ENCODE results near the gene PHC2.

DNA sequence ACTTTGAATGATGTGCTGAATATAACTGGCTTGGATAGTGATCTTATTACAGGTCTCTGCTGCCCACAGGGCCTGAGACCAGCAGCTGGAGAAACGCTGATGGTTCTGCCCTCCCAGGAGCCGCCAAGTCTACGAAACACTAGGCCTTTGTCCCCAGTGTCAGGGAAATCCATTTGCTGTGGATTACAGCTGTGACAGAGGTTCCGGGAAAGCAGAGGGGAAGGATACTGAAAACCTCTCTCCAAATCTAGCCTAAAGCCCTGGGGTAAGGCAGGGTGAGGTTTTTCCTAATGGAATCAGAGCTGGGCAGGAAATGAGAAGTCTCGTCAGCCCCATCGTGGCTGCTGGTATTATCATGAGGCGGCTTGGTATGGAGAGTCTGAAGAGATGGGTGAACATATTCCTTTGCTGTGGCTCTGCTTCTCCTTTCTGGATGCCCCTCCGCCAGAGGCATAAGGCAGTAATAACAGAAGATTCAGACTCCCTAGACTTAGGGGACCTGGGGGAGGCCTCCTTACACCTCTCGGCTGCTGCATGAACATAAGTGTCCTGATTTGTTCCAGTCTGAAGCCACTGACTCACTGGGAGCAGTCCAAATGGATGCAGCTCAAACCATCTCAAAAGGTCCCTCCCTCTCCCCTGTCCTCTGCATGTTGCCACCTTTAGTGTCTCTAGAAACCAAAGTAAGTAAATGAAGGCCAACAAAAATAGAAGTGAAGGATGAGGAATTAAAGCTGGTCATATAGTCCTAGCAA lies 48.1 kb downstream of the PHC2 start:
- TF ChIP-seq, protein P1, sequence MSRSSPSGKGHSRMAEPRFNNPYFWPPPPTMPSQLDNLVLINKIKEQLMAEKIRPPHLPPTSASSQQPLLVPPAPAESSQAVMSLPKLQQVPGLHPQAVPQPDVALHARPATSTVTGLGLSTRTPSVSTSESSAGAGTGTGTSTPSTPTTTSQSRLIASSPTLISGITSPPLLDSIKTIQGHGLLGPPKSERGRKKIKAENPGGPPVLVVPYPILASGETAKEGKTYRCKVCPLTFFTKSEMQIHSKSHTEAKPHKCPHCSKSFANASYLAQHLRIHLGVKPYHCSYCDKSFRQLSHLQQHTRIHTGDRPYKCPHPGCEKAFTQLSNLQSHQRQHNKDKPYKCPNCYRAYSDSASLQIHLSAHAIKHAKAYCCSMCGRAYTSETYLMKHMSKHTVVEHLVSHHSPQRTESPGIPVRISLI (CRISPR knock-in tag; IDR thresholded peaks at IDR 0.05; ENCODE audit: borderline replicate concordance), result no peak
- no peak for TF ChIP-seq RAD21 (CRISPR knock-in tag; IDR thresholded peaks at IDR 0.05)

All from HepG2 (cell line).